ENCODE measurements around the gene XPC. TPM values are rescaled to one million over a fixed set of nuclear protein-coding genes. Genes with fewer than 3 reads are reported as not detected.
A peak's percentile ranks its signal among the peaks of the same experiment; 100 is the strongest.

The XPC gene
- total RNA-seq, 2 experiments from 2014 or later, result 39.0 to 39.8 TPM

DNA sequence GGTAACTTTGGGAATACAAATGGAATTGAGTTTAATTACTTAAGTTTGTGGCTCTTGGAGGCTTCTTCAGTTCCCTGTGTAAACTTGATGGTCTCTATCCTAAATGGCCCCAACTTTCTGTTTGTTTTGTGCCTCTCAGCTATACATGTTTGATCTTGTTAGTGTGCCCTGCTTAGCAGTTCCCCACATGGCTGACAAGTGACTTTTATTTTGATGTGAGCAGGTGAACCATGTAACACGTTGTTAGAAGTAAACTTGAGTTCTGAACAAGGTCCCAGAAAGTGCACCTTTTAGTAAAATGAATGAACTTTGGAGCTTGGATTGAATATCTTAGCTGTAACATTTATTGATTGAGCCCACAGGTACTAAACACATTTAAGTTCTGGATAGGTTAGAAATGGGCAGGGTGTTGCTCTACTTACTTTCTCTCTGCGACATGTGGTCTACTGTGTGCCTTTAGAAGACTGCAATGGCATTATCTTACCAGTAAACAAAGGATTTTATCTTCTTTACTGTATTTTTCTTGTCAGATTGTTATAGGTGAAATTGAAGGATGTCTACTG is 4.7 kb upstream of the XPC start:
- H3K4me1 Mint-ChIP-seq (ENCODE audit: low read depth), result peaks cover 40% of the 10 kb centered on the region
- no peak for DNase-seq
- no peak overlapping the region for H3K27ac Mint-ChIP-seq
- CTCF ChIA-PET, result interaction anchor here (0.7 kb wide), 1 partner anchor 21 kb away, joined by 3 read pairs; no protein-coding TSS in a partner anchor
- H3K36me3 Mint-ChIP-seq (ENCODE audit: low read depth), result peaks cover 36% of the 10 kb centered on the region
- no peaks in the 10 kb centered on the region for H3K27me3 Mint-ChIP-seq (ENCODE audit: low read depth)
- H3K9me3 Mint-ChIP-seq, result no peaks in the 10 kb centered on the region
- no peak overlapping the region for H3K4me3 Mint-ChIP-seq
- intact Hi-C loops (cut with micrococcal nuclease), result no loop called here

DNA sequence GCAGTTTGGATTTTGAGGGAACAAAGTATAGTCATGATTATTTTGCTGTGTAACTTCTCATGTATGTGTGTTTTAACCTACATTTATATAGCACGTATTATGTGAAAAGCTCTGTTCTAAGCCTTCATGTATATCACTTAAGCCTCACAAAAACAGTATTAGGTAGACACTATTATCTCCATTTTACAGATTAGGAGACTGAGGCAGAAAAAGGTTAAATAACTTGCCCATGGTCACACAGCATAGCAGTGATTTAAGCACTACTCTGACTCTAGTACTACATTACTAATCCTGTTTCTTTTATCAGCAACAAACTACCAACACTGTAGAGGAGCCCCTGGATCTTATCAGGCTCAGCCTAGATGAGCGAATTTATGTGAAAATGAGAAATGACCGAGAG is 2.9 kb upstream of the XPC start:
- intact Hi-C loops (cut with micrococcal nuclease), result no loop called here
- Mint-ChIP-seq H3K27me3 (ENCODE audit: low read depth) (no peaks in the 10 kb centered on the region), H3K27ac (no peak overlapping the region), H3K4me1 (ENCODE audit: low read depth) (peaks cover 46% of the 10 kb centered on the region), H3K36me3 (ENCODE audit: low read depth) (peaks cover 37% of the 10 kb centered on the region), H3K4me3 (no peak overlapping the region), H3K9me3 (no peaks in the 10 kb centered on the region)
- no peak for DNase-seq
- CTCF ChIA-PET, result no interaction called here

DNA sequence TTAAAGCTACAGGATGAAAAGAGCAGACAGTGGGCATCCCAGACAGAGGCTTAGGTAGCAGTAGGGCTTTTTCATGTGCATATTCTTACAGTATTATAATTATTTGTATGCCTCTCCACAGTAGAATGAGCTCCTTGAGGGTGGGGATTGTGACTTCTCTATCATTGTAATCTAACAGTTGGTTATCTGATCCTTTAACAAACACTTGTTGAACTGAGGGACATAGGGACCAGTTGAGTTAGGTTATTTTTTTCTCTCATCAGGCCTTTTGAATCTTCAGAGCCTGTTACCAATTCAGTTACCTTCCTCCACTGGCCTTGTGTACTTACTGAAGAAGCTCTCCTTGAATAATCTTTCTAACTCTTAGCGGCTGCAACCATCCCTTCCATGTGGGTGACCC is 1.4 kb upstream of the XPC start:
- no peaks in the 10 kb centered on the region for H3K9me3 Mint-ChIP-seq
- H3K27ac Mint-ChIP-seq, result peak overlapping the region; percentile 98
- peaks cover 34% of the 10 kb centered on the region for H3K36me3 Mint-ChIP-seq (ENCODE audit: low read depth)
- intact Hi-C loops (cut with micrococcal nuclease), result loop anchor here (5.0 kb wide), 3 partner anchors 757 to 1337 kb away; partner anchors contain the start of genes MRPS25, NUP210 and RPL32
- peaks cover 57% of the 10 kb centered on the region for H3K4me1 Mint-ChIP-seq (ENCODE audit: low read depth)
- H3K4me3 Mint-ChIP-seq, result peak overlapping the region; percentile 96
- H3K27me3 Mint-ChIP-seq (ENCODE audit: low read depth), result no peaks in the 10 kb centered on the region
- DNase-seq, result no peak
- CTCF ChIA-PET, result interaction anchor here (0.8 to 1.9 kb wide), 2 partner anchors 24 to 294 kb away, joined by 3 to 13 read pairs; no protein-coding TSS in a partner anchor

DNA sequence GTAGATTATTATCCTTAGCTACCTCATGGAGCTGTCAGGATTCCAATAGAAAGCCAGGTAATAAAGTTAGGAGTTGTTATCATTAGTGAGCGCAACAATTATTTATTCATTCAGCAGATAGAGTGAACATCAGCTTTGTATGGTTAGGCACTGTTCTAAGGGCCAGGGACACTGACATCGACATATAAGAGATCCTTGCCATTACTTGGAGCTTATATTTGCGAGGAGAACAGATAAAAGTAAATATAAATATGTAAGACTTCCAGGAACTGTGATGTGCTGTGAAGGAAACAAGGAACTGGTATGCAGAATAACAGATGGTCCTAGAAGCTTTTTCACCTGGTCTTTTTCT is 689 bp upstream of the XPC start:
- Mint-ChIP-seq H3K4me1 (ENCODE audit: low read depth) (peaks cover 63% of the 10 kb centered on the region), H3K27me3 (ENCODE audit: low read depth) (no peaks in the 10 kb centered on the region), H3K4me3 (peak overlapping the region; percentile 96), H3K9me3 (no peaks in the 10 kb centered on the region), H3K36me3 (ENCODE audit: low read depth) (peaks cover 33% of the 10 kb centered on the region), H3K27ac (peak overlapping the region; percentile 98)
- no peak for DNase-seq
- CTCF ChIA-PET, result interaction anchor here (0.8 to 1.9 kb wide), 5 partner anchors 24 to 299 kb away, joined by 3 to 13 read pairs (median 3); partner anchors contain the start of genes CHCHD4, TMEM43 and WNT7A
- intact Hi-C loops (cut with micrococcal nuclease), result loop anchor here (5.0 kb wide), 3 partner anchors 757 to 1337 kb away; partner anchors contain the start of genes MRPS25, NUP210 and RPL32

DNA sequence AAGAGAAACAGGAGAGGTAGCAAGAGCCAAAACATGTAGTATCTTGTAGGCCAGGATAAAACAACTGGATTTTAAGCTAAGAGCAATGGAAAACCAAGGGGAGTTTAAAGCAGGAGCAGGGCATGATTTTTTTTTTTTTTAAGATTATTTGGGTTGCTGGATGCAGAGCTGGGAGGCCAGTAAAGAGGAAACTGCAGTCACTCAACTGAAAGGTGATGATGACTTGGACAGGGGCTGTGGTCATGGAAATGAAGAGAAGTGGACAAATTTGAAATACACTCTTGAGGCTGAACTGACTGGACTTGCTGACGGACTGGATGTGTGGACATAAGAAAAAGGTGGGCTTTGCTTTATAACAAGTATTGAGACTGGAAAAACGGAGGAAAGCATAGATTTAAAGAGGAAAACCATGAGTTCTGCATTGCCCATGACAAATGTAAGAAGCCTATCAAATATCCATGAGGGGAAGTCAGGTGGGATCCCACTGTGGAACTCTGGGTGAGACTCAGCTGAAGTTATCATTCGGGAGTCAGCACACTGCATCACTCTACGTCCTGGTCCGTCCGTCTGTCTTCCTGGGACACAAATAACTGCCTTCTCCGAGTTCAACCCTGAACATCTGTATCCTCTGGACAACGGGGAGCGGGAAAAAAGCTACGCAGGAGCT is 688 bp downstream of the XPC start:
- peak overlapping the region; percentile 98 for H3K27ac Mint-ChIP-seq
- H3K27me3 Mint-ChIP-seq (ENCODE audit: low read depth), result no peaks in the 10 kb centered on the region
- peak overlapping the region; percentile 96 for H3K4me3 Mint-ChIP-seq
- no peak for DNase-seq
- peaks cover 30% of the 10 kb centered on the region for H3K36me3 Mint-ChIP-seq (ENCODE audit: low read depth)
- intact Hi-C loops (cut with micrococcal nuclease), result loop anchor here (1.0 to 5.0 kb wide), 11 partner anchors 53 to 1335 kb away; partner anchors contain the start of genes CCDC174, CHCHD4, MRPS25 and NUP210
- no peaks in the 10 kb centered on the region for H3K9me3 Mint-ChIP-seq
- CTCF ChIA-PET, result interaction anchor here (0.7 to 1.1 kb wide), 2 partner anchors 54 to 283 kb away, joined by 3 read pairs; no protein-coding TSS in a partner anchor
- H3K4me1 Mint-ChIP-seq (ENCODE audit: low read depth), result peaks cover 63% of the 10 kb centered on the region

DNA sequence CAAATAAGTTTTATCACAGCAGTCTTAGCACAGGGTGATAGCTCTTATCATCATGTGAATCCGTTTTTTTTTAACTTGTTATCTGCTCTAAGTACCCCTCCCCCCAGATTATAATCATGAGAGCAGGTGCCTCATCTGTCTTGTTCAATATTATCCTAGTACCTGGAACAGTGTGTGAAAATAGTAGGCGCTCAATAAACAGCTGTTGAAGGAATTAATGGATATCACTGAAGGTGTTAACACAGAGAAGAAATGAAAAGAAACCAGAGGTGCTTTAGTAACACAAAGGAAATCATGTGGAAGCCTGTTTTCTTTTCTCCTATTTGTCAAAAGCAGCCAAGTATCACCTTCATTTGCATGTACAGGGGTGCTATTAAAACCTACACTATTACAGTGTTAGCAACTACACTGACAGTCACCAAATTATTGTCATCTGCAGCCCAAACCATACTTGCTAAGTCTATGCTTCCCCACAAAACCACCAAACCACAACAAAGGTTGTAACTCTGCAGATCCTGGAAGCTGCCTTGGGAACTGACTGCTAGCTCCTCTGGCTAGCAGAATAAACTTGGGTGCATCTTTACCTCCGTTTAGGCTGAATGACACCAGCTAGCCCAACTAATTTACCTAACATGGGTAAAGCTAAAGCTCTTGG is 2.9 kb downstream of the XPC start:
- no peaks in the 10 kb centered on the region for H3K9me3 Mint-ChIP-seq
- H3K27me3 Mint-ChIP-seq (ENCODE audit: low read depth), result no peaks in the 10 kb centered on the region
- peak overlapping the region; percentile 23 for H3K27ac Mint-ChIP-seq
- peak; percentile 80 for DNase-seq
- H3K4me1 Mint-ChIP-seq (ENCODE audit: low read depth), result peaks cover 58% of the 10 kb centered on the region
- H3K4me3 Mint-ChIP-seq, result peak overlapping the region; percentile 7
- H3K36me3 Mint-ChIP-seq (ENCODE audit: low read depth), result peaks cover 39% of the 10 kb centered on the region
- CTCF ChIA-PET, result interaction anchor here (1.0 to 1.7 kb wide), 4 partner anchors 26 to 295 kb away, joined by 3 to 6 read pairs (median 4); partner anchors contain the start of gene CHCHD4
- intact Hi-C loops (cut with micrococcal nuclease), result loop anchor here (1.0 to 5.0 kb wide), 4 partner anchors 31 to 1333 kb away; partner anchors contain the start of genes MRPS25, NUP210 and RPL32

DNA sequence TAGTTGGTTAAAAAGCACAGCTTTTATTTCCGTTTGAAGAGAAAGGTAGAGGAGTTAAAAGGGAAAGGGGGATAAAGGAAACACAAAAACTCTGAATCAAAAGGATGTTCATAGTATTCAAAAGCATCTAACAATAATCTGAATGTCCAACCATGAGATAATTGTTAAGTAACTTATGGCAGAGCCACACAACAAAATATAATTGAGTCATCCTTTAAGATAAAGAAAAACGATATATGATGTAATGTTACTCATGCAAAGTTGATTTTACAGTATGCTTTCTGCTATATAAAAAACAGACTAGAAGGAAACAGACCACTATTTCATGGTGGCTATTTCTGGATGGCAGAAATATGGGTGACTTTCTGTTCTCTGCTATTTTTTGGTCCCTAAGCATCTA is 3.9 kb downstream of the XPC start:
- CTCF ChIA-PET, result interaction anchor here (1.1 to 1.7 kb wide), 3 partner anchors 27 to 278 kb away, joined by 3 to 6 read pairs (median 3); no protein-coding TSS in a partner anchor
- H3K27ac Mint-ChIP-seq, result peak overlapping the region; percentile 10
- no peak for DNase-seq
- H3K4me1 Mint-ChIP-seq (ENCODE audit: low read depth), result peaks cover 58% of the 10 kb centered on the region
- H3K9me3 Mint-ChIP-seq, result no peaks in the 10 kb centered on the region
- intact Hi-C loops (cut with micrococcal nuclease), result no loop called here
- H3K4me3 Mint-ChIP-seq, result no peak overlapping the region
- H3K36me3 Mint-ChIP-seq (ENCODE audit: low read depth), result peaks cover 46% of the 10 kb centered on the region
- H3K27me3 Mint-ChIP-seq (ENCODE audit: low read depth), result no peaks in the 10 kb centered on the region

DNA sequence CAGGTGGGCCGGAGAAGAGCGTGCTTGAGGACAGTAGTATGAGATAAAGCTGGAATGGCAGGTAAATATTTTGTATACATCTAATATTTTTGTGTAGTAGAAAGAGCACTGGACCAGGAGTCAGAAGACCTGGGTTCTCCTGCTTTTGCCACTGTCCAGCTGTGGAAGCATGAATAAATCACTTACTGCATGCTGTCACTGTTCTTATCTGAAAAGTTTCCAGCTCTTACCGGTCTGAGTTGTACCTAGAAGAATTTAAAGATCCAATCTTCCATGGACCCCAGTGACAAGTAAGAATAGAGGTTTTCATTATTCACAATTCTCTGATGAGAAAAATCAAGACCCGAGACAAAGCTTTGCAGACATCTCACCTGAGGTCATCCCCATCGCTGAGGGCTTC is 5.9 kb downstream of the XPC start:
- Mint-ChIP-seq H3K4me3 (no peak overlapping the region), H3K27me3 (ENCODE audit: low read depth) (no peaks in the 10 kb centered on the region), H3K4me1 (ENCODE audit: low read depth) (peaks cover 56% of the 10 kb centered on the region), H3K36me3 (ENCODE audit: low read depth) (peaks cover 50% of the 10 kb centered on the region), H3K27ac (no peak overlapping the region), H3K9me3 (no peaks in the 10 kb centered on the region)
- intact Hi-C loops (cut with micrococcal nuclease), result no loop called here
- no peak for DNase-seq
- CTCF ChIA-PET, result interaction anchor here (0.6 kb wide), 1 partner anchor 337 kb away, joined by 3 read pairs; no protein-coding TSS in a partner anchor

DNA sequence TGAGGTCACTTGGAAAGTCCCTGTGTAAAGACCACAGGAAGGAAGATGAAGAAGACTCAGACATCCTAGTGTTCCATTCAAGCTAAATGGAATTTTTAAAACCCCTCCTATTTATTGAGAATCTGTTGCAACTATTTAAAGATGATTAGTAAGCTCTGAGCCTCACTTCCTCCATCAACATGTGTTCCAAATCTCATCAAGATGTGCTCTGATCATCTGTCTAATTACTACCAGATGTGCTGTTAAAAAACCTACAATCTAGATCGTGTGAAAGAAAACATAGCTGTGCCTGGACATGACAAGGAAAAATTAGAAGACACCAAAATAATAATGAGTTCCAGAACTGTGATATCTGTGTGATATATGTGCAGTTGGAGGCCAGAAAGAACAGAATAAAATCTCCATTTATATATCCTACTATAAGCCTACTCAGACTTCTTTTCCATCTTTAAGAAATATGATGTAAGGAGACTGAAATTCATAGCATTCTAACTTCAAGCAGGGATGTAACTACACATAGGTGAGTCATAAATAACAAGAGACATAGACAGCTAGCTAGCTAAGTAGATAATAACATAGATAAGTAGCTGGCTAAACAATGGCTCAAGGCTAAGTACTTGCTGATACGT is 7.8 kb downstream of the XPC start:
- Mint-ChIP-seq H3K9me3 (no peaks in the 10 kb centered on the region), H3K4me3 (no peak overlapping the region), H3K27me3 (ENCODE audit: low read depth) (no peaks in the 10 kb centered on the region), H3K36me3 (ENCODE audit: low read depth) (peaks cover 59% of the 10 kb centered on the region), H3K4me1 (ENCODE audit: low read depth) (peaks cover 39% of the 10 kb centered on the region), H3K27ac (no peak overlapping the region)
- no peak for DNase-seq
- intact Hi-C loops (cut with micrococcal nuclease), result no loop called here
- CTCF ChIA-PET, result interaction anchor here (0.8 kb wide), 1 partner anchor 33 kb away, joined by 3 read pairs; no protein-coding TSS in a partner anchor

DNA sequence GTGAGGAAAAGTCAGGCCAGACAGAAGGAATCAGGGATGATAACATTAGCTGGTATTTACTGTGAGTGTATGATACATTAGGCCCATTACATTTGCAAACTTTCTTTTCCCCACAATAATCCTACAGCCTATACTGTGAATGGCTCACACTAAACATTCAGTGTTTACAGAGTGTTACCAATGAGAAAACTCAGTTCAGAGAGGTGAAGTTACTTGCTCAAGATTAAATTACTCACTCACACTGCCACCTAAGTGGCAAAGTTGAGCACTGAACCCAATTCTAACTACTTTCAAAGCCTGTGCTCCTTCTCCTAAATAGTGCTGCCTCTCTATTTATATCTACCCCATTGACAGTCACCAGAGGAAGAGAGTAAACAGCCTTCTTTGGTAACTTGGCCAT is 8.5 kb downstream of the XPC start:
- CTCF ChIA-PET, result no interaction called here
- Mint-ChIP-seq H3K36me3 (ENCODE audit: low read depth) (peaks cover 64% of the 10 kb centered on the region), H3K27ac (no peak overlapping the region)

DNA sequence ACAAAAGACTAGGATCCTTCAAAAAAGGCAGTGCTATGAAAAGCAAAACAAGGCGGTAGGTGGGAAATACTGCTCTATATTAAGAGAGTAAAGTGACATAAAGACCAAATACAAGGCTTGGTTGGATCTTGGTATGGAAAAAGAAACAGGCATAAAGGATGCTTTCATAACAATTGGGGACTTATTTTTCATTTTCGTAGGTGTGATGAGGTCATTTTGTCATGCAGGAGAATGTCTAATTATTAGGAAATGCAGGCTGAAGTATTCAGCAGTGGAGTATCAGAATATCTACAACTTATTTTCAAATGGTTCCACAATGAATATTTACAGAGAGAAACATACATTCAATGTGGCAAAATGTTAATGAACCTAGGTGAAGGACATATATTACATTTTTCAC is 9.0 kb downstream of the XPC start:
- CTCF ChIA-PET, result no interaction called here
- peaks cover 69% of the 10 kb centered on the region for H3K36me3 Mint-ChIP-seq (ENCODE audit: low read depth)
- no peaks in the 10 kb centered on the region for H3K27me3 Mint-ChIP-seq (ENCODE audit: low read depth)
- intact Hi-C loops (cut with micrococcal nuclease), result no loop called here
- H3K4me1 Mint-ChIP-seq (ENCODE audit: low read depth), result peaks cover 28% of the 10 kb centered on the region
- H3K9me3 Mint-ChIP-seq, result no peaks in the 10 kb centered on the region
- no peak overlapping the region for H3K27ac Mint-ChIP-seq
- DNase-seq, result no peak
- no peak overlapping the region for H3K4me3 Mint-ChIP-seq

More for the DNA sequence above, 8.5 kb downstream of the XPC start:
- peaks cover 31% of the 10 kb centered on the region for H3K4me1 Mint-ChIP-seq (ENCODE audit: low read depth)
- H3K9me3 Mint-ChIP-seq, result no peaks in the 10 kb centered on the region
- DNase-seq, result no peak
- no peak overlapping the region for H3K4me3 Mint-ChIP-seq
- intact Hi-C loops (cut with micrococcal nuclease), result no loop called here
- H3K27me3 Mint-ChIP-seq (ENCODE audit: low read depth), result no peaks in the 10 kb centered on the region

Measured in activated naive CD4-positive, alpha-beta T cell treated with anti-CD3 and anti-CD28 coated beads for 36 hours (primary cell).